H9 (cell line): ENCODE data around the gene OPALIN. TPM values are rescaled to one million over a fixed set of nuclear protein-coding genes. Genes with fewer than 3 reads are reported as not detected.

ENCODE experiments used
- DNase-seq: peaks from one replicate; pipeline ENCODE4 v3.0.0-alpha.2; 2017
- H2AFZ ChIP-seq: one replicate; pipeline ENCODE4 v1.6.1; 2013; ENCODE audit warnings: mild to moderate bottlenecking, low read length, control low read depth, moderate library complexity
- H2AK5ac ChIP-seq: 2 replicates; pipeline ENCODE4 v1.6.1; 2013; ENCODE audit warnings: low read length, control low read depth, mixed read lengths; ENCODE audit not compliant: insufficient read length
- H2BK120ac ChIP-seq: one replicate; pipeline ENCODE4 v1.6.1; 2013; ENCODE audit warnings: low read depth, mild to moderate bottlenecking, low read length, control low read depth, inconsistent platforms; ENCODE audit not compliant: poor library complexity, severe bottlenecking
- H2BK12ac ChIP-seq: 2 replicates; pipeline ENCODE4 v1.6.1; 2013; ENCODE audit warnings: low read length, control low read depth, mixed read lengths, low read depth; ENCODE audit not compliant: insufficient read length
- H2BK15ac ChIP-seq: 2 replicates; pipeline ENCODE4 v1.6.1; 2013; ENCODE audit warnings: low read depth, low read length, control low read depth
- H2BK20ac ChIP-seq: one replicate; pipeline ENCODE4 v1.6.1; 2013; ENCODE audit warnings: low read depth, mild to moderate bottlenecking, low read length, control low read depth, inconsistent platforms; ENCODE audit not compliant: poor library complexity, severe bottlenecking
- H2BK5ac ChIP-seq: 2 replicates; pipeline ENCODE4 v1.6.1; 2013; ENCODE audit warnings: low read length, control low read depth, mixed read lengths; ENCODE audit not compliant: insufficient read length
- H3K14ac ChIP-seq: 2 replicates; pipeline ENCODE4 v1.6.1; 2013; ENCODE audit warnings: low read length, control low read depth; ENCODE audit not compliant: insufficient read depth
- H3K18ac ChIP-seq: 2 replicates; pipeline ENCODE4 v1.6.1; 2013; ENCODE audit warnings: low read depth, mild to moderate bottlenecking, mixed read lengths, low read length, control low read depth; ENCODE audit not compliant: insufficient read length
- H3K23ac ChIP-seq: 2 replicates; pipeline ENCODE4 v1.6.1; 2013; ENCODE audit warnings: low read length, control low read depth, mixed read lengths, low read depth; ENCODE audit not compliant: insufficient read length
- H3K23me2 ChIP-seq: 2 replicates; pipeline ENCODE4 v1.6.1; 2013; ENCODE audit warnings: low read depth, mild to moderate bottlenecking, mixed read lengths, low read length, control low read depth; ENCODE audit not compliant: insufficient read length, poor library complexity, severe bottlenecking
- H3K27ac ChIP-seq: 2 replicates; pipeline ENCODE4 v1.5.1; 2013; ENCODE audit warnings: low read length, control low read depth, mixed read lengths, low read depth; ENCODE audit not compliant: insufficient read length
- H3K27me3 ChIP-seq: 2 replicates; pipeline ENCODE4 v1.6.1; 2013; ENCODE audit warnings: low read length, control low read depth, inconsistent platforms; ENCODE audit not compliant: insufficient read depth
- H3K4ac ChIP-seq: 2 replicates; pipeline ENCODE4 v1.6.1; 2013; ENCODE audit warnings: low read depth, mild to moderate bottlenecking, control low read depth, inconsistent platforms, low read length, moderate library complexity
- H3K4me1 ChIP-seq: 2 replicates; pipeline ENCODE4 v1.6.1; 2013; ENCODE audit warnings: low read length, control low read depth, inconsistent platforms; ENCODE audit not compliant: insufficient read depth
- H3K4me2 ChIP-seq: 2 replicates; pipeline ENCODE4 v1.6.1; 2013; ENCODE audit warnings: low read length, control low read depth, mixed read lengths; ENCODE audit not compliant: insufficient read length, insufficient read depth
- H3K56ac ChIP-seq: 2 replicates; pipeline ENCODE4 v1.6.1; 2013; ENCODE audit warnings: low read depth, mild to moderate bottlenecking, mixed read lengths, low read length, control low read depth; ENCODE audit not compliant: insufficient read length
- H3K79me1 ChIP-seq: 2 replicates; pipeline ENCODE4 v1.6.1; 2013; ENCODE audit warnings: low read depth, mild to moderate bottlenecking, moderate library complexity, low read length, control low read depth, inconsistent platforms; ENCODE audit not compliant: insufficient read depth, poor library complexity, severe bottlenecking
- H3K79me2 ChIP-seq: 2 replicates; pipeline ENCODE4 v1.6.1; 2013; ENCODE audit warnings: low read length, control low read depth, inconsistent platforms; ENCODE audit not compliant: insufficient read depth
- H3K9ac ChIP-seq: 2 replicates; pipeline ENCODE4 v1.6.1; 2013; ENCODE audit warnings: low read length, control low read depth, mixed read lengths; ENCODE audit not compliant: insufficient read length; ENCODE audit errors: extremely low read depth
- H3K9me3 ChIP-seq: one replicate; pipeline ENCODE4 v1.6.1; 2013; ENCODE audit warnings: low read depth, low read length, inconsistent platforms; ENCODE audit not compliant: control insufficient read depth
- H3T11ph ChIP-seq: one replicate; pipeline ENCODE4 v1.6.1; 2013; ENCODE audit warnings: mild to moderate bottlenecking, low read length, control low read depth, inconsistent platforms
- H4K20me1 ChIP-seq: one replicate; pipeline ENCODE4 v1.6.1; 2013; ENCODE audit not compliant: control insufficient read depth, insufficient read length, insufficient read depth
- H4K5ac ChIP-seq: 2 replicates; pipeline ENCODE4 v1.6.1; 2013; ENCODE audit warnings: low read depth, mild to moderate bottlenecking, mixed read lengths, low read length, control low read depth; ENCODE audit not compliant: insufficient read length
- H4K8ac ChIP-seq: replicated peaks from 2 replicates; pipeline ENCODE4 v1.6.1; 2013; ENCODE audit warnings: low read length, control low read depth, mixed read lengths, low read depth; ENCODE audit not compliant: insufficient read length
- H4K91ac ChIP-seq: 2 replicates; pipeline ENCODE4 v1.6.1; 2013; ENCODE audit warnings: low read depth, mild to moderate bottlenecking, moderate library complexity, mixed read lengths, low read length, control low read depth; ENCODE audit not compliant: insufficient read length
- H3K27ac Mint-ChIP-seq, 3 experiments: 2 replicates in 2 of 3; 3 replicates in 1 of 3; pipeline ENCODE4 v1.8.0; 2020 to 2021; ENCODE audit warnings: mixed read lengths in 3 of 3, mild to moderate bottlenecking in 1 of 3, moderate library complexity in 1 of 3
- H3K27me3 Mint-ChIP-seq: 2 replicates; pipeline ENCODE4 v1.8.0; 2021; ENCODE audit warnings: low read depth, mild to moderate bottlenecking, moderate library complexity, mixed read lengths
- H3K36me3 Mint-ChIP-seq, 3 experiments: 2 replicates in 2 of 3; 3 replicates in 1 of 3; pipeline ENCODE4 v1.8.0; 2020 to 2021; ENCODE audit warnings: low read depth in 3 of 3, mixed read lengths in 3 of 3; ENCODE audit not compliant: insufficient read depth in 1 of 3
- H3K4me1 Mint-ChIP-seq, 2 experiments: 2 replicates each; pipeline ENCODE4 v1.8.0; 2020; ENCODE audit warnings: mixed read lengths in 2 of 2
- H3K4me3 Mint-ChIP-seq, 2 experiments: 2 replicates in 1 of 2; 3 replicates in 1 of 2; pipeline ENCODE4 v1.8.0; 2020 to 2021; ENCODE audit warnings: mild to moderate bottlenecking in 2 of 2, mixed read lengths in 2 of 2, moderate library complexity in 1 of 2
- H3K9me3 Mint-ChIP-seq, 2 experiments: 2 replicates in 1 of 2; 3 replicates in 1 of 2; pipeline ENCODE4 v1.8.0; 2020; ENCODE audit warnings: mild to moderate bottlenecking in 2 of 2, mixed read lengths in 2 of 2, moderate library complexity in 1 of 2
- CTCF ChIP-seq: fragments of 200-600 bp; sonication (generic); conservative IDR thresholded peaks from 3 replicates; pipeline ENCODE4 v1.8.0; 2021; ENCODE audit warnings: antibody characterized with exemption, mild to moderate bottlenecking
- WGBS: extraction: QIAGEN DNeasy Blood & Tissue Kit; methylation state at CpG from one replicate; pipeline ENCODE4 v1.1.7; 2013; ENCODE audit warnings: missing lambda C conversion rate, low lambda C conversion rate, mixed read lengths; ENCODE audit not compliant: insufficient read length; ENCODE audit errors: extremely low coverage; 5-methylcytosine and 5-hydroxymethylcytosine counted together
- total RNA-seq: library from RNA; stranded (reverse); gene quantifications from 2 replicates; pipeline ENCODE4 v1.2.1, GENCODE V29; 2021

The OPALIN gene
- total RNA-seq, 1 experiment from 2014 or later = not detected

GRCh38 chr10:96317067-96317833 is 41.6 kb downstream of the OPALIN start:
- Histone ChIP-seq H4K5ac (no peak overlapping the region), H3K4ac (no peak overlapping the region), H2BK15ac (no peak overlapping the region), H4K8ac (no peak overlapping the region), H3K27ac (no peak overlapping the region), H3K79me2 (no peaks in the 10 kb centered on the region), H3K9me3 (no peaks in the 10 kb centered on the region), H3K56ac (no peak overlapping the region), H4K20me1 (no peaks in the 10 kb centered on the region), H4K91ac (no peak overlapping the region), H3K27me3 (no peaks in the 10 kb centered on the region), H3K14ac (no peak overlapping the region), H2BK120ac (no peak overlapping the region), H2AFZ (no peak overlapping the region), H3K18ac (no peak overlapping the region), H3K4me2 (no peak overlapping the region), H3T11ph (no peak overlapping the region), H3K23me2 (no peaks in the 10 kb centered on the region), H3K23ac (no peak overlapping the region), H2BK5ac (no peak overlapping the region), H3K4me1 (peaks cover 3% of the 10 kb centered on the region; the same call in 1 of the 2 replicates), H2AK5ac (no peak overlapping the region), H3K79me1 (no peaks in the 10 kb centered on the region), H2BK12ac (no peak overlapping the region), H3K9ac (no peak overlapping the region), H2BK20ac (no peak overlapping the region)
- H3K4me3 Mint-ChIP-seq = no peak overlapping the region
- H3K4me1 Mint-ChIP-seq = peaks cover 23 to 28% of the 10 kb centered on the region in 2 experiments
- no peaks in the 10 kb centered on the region for H3K27me3 Mint-ChIP-seq
- no peak; the same call in 2 of the 3 replicates for TF ChIP-seq CTCF
- H3K36me3 Mint-ChIP-seq = no peaks in the 10 kb centered on the region
- DNase-seq = no peak
- no peaks in the 10 kb centered on the region; a peak in 1 of 5 replicates for H3K9me3 Mint-ChIP-seq
- WGBS = no CpG with 5 or more reads among the region's 4 CpGs
- no peak overlapping the region for H3K27ac Mint-ChIP-seq
